Putamen (tissue), 1 donor: Measurements from ENCODE around the gene VEPH1.

Experiments used
- DNase-seq: peaks from one replicate; pipeline ENCODE4 v3.0.0-alpha.2; 2016; ENCODE audit warnings: low spot score

Gene VEPH1

DNA sequence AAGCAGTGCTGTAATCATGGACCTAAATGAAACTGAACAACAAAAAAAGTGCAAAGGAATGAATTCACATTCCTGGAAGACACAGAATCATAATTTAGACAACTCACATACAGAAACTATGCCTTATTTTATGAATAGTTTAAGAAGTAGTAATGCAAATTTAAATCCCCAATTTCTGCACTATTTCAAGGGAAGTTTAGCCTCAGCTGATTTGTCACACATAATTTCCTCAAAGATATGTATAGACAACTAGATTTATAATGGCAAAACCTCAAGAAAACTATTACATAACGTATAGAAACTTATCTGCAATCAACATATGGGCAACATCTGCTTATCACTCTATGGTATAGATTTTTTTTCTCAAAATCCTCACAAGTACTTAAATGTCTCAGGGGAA lies 74.4 kb downstream of the VEPH1 start:
- DNase-seq: no peak

DNA sequence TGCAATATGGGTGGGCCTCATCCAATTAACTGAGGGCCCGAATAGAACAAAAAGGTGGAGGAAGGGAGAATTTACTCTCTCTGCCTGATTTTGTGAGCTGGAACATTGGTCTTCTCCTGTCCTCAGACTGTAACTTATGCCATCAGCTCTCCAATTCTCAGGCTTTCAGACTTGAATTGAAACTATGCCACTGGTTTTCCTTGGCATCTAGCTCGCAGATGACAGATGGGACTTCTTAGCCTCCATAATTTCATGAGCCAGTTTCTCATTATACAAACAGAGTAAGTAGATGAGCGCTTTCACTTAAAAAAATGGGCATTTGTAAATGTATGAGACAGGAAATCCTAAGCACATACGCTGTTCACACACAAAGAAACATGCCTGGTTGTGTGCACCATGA lies 75.3 kb downstream of the VEPH1 start:
- DNase-seq: no peak

DNA sequence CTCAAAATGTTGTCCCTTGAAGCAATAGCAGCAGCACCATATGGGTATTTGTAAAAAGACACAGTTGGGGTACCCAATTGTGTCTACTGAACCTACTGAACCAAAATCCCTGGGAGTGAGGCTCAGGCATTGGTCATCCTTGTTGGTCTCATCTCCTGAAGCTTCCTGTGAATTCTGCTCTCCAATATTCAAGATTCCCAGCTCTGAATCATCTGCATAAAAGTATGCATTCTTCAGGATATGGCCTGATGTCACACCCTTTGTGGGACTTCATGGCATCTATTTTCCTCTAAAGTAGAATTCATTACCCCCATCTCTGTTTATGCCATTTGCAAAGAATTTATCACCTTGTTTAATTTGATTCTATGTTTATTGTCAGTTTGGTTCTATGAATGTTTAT lies 79.9 kb downstream of the VEPH1 start:
- DNase-seq: no peak

DNA sequence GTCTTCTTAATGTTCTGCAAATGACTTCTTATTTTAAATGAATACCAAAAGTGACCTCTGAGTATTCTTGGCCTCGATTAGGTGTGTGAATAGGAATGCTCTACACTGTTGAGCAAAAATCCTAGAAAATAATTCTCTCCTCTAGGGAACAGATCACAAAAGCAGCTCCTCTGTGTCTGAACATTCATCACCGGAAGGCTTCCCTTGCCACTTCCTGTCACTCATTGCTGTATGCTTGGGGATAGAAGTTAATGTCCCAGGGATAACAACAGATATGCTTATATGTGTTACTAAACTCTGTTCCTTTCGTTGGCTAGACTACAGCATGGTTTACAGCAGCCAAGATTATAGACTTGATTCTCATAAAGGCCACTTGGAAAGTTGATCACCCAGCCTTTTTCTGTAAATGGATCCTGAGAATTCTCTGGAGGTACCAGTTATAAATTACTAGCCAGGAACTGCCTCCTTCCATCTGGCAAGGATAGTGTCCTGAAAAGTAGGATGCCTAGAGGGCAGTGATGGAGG lies 82.5 kb downstream of the VEPH1 start:
- DNase-seq: no peak

DNA sequence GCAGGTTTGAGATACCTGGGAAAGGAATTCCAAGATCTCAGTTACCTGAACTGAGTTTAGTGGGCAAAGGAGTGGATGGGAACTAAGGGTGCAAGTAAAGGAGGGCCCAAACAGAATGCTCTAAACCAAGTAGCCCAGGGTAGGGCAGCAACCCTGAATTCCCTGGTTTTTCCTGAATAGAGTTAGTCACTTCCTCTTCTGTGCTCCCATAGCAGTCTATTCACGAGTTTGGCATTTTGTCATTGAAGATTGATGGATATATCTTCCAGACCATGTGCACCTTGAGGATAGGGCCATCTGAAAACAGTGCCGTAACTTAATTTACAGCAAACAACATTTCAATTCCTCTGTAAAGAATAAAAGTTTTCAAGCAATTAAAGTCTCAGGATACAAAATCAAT lies 85.1 kb downstream of the VEPH1 start:
- DNase-seq: no peak

DNA sequence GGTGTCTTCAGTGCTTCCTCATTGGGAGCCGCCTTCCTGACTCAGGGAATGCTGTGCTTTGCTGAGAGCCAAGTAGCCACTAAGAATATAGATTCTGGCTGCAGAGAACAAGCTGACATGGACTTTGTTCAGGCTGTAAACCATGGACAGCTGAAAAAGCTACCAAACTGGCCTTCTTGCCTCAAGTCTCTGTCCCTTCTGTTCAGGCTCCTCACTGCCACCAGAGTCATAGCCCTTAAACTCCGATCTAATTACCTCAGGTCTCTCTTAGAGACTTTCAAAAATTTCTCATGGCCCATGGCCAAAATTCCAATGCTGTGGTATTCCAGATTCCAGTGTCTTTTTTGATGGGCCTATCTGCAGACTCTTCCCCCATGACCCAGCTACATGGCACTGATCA lies 86.0 kb downstream of the VEPH1 start:
- DNase-seq: no peak

DNA sequence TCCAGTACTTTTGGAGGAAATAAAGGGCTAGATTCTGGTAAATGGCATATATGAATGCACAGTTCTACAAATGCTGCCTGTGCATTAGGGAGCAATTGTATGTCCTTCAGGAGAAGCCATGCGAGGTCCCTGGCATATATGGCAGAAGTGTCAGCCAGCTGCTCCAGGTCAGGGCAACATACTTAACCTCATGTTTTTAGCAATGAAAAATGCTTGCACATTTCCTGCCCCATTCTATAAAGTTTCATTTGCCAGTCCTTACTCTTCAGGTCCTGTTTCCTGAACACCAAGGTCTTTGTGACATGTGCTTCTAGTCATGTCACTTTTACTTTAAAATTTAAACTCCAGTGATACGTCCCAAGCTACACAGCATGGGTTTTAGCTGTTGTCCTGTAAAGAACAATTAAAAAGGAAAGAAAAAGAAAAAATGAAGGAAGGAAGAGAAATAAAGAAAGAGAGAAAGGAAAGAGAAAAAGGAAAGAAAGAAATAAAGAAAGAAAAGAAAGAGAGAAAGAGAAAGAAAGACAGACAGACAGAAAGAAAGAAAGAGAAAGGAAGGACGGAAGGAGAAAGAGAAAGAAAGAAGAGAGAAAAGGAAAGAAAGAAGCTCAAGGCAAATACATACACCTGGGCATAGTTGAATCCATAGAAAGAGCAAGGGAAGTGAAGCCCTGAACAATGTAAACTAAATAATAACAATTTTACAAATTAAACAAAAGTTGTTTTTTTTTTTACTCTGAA lies 86.7 kb downstream of the VEPH1 start:
- no peak for DNase-seq

DNA sequence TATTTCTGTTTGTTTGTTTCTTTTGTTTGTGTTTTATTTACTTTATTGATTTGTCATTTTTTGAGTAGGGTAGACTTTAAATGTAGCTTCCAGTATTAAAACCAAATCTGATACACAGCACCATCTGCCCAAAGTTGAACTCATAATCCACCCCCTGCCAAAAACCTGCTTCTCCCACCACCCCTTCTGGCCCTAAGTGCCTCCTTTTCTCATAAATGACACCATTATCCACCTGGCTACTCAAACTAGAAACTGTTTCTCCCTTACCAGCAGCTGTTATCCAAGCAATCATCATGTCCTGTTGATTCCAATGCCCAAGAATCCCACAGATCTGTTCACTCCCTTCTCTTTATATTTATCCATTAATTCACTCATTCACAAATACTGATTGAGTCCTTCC lies 88.4 kb downstream of the VEPH1 start:
- DNase-seq: no peak

DNA sequence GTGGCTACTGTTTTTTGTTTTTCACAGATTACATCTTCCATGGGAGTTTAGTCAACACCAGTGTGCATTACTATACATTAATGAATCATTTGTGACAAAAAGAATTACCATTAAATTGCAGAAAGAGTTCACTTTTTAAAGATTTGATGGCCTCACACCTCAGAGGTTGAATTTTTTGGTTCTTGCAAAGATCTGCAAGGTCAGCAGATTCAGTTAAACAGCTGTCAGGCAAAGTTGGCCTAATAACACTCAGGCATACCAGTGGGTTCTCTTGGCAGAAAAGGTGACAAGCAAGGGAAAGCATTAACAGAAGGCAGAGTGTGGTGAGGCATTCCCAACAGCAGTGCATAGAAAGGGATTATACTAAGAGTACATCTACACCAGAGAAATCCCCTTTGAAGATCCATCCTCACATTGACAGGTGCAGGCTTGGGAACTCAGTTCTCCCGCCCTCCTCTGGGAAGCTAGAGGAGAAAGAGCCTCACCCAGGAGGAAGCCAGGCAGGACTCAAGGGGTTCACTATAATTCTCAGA lies 90.8 kb downstream of the VEPH1 start:
- DNase-seq: no peak

DNA sequence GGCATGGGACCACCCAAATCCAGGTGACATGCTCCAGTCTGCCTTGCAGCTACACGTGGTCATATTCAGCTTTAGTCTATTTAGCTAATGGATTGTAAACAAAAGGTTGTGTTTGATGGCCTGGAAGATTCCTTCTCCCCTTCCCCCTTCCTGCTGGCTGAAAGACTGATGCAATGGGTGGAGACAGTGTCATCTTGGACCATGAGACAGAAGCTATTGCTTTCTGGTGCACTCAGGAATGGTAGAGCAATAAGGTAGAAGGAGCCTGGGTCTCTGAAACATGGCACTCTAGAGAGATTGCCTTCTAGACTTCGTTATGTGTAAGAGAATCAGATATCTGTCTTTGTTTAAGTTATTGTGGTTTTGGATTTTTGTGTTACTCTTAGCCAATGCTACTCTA lies 92.3 kb downstream of the VEPH1 start:
- no peak for DNase-seq

DNA sequence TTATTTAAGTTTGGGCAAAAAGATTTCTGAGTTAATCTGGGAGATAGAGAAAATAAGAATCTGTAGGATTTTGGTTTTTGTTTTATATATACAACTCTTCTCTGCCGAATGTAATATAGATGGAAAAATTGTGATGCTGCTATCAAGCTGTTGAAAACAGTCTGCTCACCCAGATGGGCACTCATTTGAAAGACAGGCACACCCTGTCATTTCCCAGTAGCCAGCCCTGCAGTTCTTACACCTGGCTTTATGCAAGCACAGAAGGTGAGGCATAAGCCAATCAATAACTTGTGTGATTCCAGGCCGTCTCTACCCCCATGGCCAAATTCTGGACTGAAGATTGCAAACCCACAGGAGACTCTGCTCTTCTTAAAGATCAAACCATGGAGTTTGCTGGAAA lies 93.7 kb downstream of the VEPH1 start:
- no peak for DNase-seq

DNA sequence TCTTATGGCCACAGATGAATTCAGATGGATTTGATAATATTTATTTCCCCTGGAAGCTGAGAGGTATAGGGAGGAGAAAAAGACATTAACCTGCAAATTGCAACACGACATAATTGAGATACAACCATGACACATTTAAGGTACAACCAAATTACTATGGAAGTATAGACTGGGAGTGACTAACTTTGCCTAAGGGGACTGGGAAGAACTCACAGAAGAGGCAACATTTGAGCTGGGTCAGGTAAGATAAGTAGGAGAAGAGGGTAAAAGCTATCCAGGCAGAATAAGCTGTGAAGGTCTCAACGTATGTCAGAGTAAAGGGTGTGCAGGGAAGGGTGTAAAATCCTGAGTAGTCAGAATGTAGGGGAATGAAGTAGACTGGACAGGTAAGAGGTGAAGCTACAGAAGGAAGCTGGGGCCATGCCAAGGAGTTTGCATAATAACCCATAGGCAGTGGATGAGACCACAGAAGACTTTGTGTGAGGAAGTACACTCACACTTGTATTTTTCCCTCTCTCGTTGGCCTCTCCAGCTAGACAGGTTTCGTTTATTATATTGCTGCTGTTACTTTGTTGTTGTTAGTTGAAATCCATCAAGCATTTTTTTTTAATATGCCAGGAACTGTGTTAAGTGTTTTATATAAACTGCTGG lies 94.6 kb downstream of the VEPH1 start:
- no peak for DNase-seq

DNA sequence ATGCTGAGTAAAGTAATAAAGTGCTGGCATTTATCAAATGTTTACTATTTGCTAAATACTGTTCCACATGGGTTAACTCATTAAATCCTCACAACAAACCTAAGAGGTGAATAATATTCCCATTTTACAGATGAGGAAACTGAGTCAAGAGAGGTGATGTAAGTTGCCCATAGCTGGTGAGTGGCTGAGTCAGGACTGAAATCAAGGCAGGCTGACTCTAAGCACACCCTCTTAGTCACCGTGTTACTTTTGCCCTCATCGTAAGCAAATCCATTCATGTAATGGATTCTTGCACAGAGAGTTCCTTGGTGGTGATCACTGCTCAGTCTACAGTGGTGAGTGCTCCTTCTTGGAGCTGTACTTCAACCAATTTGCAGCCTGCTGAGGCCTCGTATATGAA lies 95.4 kb downstream of the VEPH1 start:
- DNase-seq: no peak

DNA sequence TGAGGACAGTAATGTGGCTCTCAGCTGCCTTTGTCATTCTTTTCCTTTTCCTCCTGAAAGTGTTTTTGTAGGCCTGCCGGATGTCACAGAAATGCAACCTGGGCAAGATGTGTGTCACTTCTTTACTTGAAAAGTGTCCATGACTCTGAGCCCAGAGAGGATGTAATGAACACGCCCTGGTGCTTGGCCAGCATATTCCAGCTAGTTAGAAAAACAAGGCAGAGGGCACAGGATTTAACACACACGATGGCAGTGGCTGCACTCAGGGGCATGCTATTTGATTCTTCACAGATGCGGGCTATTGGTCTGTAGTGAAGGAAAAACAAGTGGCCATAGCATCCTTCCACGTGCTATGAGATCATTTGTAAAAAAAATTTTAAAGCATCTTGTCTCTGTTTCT lies 96.8 kb downstream of the VEPH1 start:
- no peak for DNase-seq

DNA sequence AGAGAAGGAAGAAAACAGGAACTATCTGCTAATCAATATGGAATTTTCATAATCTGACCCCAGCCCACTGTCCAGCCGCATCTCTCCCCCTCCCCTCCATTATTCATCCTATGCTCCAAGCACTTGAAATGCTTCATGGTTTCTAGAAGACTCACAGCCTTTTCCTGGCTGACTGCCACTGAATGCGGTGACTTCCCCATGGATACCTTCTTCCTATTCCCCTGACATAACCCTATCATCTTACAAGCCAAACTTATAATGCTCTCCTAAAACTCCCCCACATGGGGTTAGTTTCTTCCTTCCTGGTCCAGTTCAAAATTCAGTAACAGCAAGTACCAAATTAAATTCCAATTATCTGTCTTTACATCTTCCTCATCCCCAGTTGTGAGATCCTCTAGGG lies 97.8 kb downstream of the VEPH1 start:
- DNase-seq: no peak

DNA sequence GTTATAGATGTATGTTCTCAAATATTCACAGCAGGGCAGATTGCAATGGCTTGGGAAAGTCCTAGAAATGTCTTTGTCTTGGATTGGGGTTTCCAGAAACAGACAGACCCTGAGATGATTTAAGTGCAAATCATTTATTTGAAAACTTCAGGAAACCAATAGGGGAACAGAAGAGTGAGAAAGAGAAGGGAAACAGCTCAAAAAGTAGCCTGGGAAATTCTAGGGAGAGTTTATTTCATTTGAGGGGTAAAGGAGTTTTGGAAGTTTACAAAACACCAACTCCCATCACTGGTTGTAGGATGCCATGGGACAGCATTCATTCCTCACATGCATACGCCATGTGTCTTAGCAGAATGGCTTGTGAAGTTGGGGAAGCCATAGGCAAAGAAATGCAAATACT lies 98.8 kb downstream of the VEPH1 start:
- no peak for DNase-seq

DNA sequence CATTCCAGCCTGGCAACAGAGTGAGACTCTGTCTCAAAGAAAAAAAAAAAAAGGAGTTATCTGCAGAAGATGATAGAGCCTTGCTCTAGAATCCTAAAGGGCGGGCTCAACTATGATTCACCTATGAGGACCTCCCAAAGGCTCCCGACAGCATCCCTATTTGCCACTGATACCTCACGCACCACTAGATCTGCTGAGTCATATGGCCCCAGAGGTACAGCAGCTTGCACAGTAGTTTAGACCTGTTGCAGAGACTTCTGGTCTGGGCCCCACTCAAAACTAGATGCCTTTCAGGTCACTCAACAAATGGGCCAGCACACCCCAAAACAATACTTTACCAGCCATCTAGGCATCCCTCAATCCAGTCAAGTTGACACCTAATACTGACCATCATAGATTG lies 104.6 kb downstream of the VEPH1 start:
- DNase-seq: no peak

DNA sequence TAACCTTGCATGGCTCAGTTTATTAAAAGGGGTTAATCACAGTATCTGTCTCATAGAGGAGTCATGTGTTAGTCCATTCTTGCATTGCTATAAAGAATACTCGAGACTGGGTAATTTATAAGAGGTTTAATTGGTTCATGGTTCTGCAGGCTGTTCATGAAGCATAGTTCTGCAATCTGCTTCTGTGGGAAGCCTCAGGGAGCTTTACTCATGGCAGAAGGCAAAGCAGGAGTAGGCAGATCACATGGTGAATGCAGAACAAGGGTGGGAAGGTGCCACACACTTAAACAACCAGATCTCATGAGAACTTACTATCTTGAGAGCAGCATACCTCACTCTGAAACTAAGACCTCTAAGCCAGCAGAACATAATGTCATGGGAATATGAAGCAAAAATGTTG lies 108.8 kb downstream of the VEPH1 start:
- DNase-seq: no peak

DNA sequence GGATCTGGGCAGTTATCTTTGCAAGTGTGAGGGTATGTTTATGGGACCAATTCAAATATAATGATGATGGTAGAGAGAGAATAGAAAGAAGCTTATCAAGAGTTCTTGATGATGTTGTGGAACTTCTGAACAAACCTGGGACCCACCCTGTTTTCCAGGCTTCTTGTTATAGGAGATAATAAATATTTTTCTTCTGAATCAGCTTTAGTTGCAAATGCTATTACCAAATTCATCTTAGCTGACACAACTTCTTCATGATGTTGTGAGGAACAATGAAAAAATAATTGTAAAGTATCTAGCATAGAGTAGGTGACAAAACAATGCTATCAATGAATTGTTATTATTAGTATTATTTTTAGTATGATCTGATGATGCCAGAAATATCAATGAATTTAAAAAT lies 110.1 kb downstream of the VEPH1 start:
- DNase-seq: no peak

DNA sequence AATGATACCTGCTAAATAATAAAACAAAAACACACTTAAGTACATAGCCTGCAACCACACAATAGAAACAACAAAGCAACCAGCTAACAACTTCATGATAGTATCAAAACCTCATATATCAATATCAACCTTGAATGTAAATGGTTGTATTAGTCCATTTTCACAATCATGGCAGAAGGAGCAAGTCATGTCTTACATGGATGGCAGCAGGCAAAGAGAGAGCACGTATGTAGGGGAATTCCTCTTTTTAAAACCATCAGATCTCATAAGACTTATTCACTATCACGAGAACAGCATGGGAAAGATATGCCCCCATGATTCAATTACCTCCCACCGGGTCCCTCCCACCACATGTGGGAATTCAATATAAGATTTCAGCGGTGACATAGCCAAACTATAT lies 111.1 kb downstream of the VEPH1 start:
- no peak for DNase-seq

DNA sequence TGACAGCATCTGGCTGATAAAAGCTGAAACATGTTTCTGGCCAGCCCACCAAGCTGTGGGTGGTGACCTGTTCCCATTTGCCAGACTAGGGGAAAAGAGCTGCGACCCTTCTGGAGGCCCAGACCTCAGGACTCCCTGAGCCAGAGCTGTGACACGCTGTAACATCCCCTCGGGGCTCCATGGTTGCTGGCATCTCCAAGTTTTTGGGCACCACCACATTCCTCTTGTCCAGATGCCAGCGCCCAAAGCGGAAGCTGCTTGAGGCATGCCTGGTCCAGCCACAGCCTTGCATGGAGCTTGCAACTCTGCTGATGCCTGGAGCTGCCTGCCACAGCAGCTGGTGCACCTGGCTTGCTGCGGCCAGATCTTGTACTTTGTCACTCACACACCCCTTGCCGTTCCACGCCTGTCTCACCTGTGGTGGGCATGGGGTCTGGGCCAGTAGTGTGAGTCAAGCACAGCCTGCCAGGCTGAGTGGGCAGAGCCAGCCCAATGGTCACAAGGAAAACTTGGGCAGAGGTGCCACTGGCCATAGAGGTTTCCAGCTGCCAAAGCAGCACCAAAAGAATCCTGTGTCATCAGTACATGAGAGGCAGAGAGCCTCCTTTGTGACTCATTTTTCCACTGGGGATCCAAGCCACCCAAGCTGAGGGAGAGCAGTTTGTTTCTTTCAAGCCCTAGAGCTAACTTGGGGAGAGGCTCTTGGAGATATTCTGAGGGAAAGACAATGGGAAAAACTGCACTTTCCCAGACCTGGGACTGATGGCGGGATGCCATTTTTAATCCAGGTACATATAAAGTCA lies 112.3 kb downstream of the VEPH1 start:
- DNase-seq: no peak

DNA sequence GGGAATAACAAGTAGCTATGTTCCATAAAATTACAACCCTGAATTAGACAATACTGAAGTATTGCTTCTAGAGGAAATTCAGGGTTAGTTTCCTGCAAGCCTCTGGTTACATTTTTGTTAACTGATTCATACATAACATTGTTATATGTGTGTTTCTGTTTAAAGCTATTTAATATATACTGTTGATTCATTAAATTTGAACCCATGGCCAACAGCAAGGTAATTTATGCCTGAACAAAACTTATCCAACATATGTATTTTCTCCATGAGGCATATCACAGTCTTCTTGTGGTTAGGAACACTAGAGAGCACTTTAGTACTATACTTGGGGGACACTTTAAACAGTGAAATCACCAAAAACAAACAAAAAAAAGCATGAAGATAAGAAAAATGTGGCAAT lies 114.2 kb downstream of the VEPH1 start:
- DNase-seq: no peak
